ENCODE measurements around the gene KCNQ1OT1. TPM values are rescaled to one million over a fixed set of nuclear protein-coding genes. Genes with fewer than 3 reads are reported as not detected.

KCNQ1OT1 gene
- total and polyA plus RNA-seq, 2 experiments from 2014 or later: 3.1 to 7.9 TPM

DNA sequence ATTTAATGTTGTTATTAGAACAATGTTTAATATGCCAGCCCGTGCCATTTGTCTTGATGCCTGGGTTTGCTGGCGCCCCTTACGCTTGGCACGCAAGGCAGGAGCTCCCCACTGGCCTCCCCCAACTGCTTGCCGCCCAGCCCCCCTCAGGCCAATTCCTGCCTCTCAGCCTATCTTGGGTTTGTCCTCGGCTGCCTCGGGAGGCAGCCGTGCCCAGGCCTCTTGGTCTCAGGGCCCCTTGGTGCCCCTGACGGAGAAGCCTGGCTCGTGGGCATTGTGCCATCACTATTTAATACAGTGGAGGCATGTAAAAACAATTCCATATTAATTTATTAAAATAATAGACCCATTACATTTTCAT lies 119.8 kb downstream of the KCNQ1OT1 start:
- H3K27ac ChIP-seq: no peak overlapping the region
- peaks cover 28% of the 10 kb centered on the region for H3K4me1 ChIP-seq (ENCODE audit: insufficient read depth)

DNA sequence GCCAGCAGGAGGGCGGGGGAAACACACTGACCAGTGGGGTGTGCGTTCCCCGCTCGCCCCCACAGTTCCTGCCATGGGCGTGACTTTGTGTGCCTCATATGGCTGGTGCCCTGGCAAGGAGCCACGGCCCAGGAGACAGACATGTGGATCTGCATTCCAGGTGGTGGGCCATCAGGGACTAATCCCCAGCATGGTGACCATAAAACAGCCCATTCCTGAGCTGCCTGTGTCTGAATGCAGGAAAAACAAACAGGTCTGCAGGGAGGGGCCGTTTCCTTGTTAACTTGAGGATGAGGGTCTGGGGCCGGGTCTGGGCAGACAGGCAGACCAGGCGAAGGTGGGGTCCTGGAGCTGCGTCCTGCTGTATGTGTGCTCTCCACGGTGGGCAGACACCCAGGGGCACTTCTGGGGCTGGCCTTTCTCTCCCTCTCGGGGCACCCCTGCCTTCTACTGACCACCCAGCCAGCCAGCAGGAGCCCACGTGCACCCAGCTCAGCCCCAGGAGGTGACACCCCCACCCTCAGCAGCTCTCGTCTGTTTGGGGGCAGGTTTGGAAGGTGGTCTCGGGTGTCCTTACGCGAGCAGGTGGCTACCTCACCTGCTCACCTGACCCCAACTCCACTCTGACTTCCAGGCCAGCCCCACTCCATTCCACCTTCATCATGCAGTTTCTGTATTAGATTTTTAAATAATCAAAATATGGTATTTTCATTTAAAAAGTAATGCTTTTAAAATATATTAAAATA lies 120.3 kb downstream of the KCNQ1OT1 start:
- 66% methylated on average over 16 of the region's 17 CpGs for WGBS (ENCODE audit: low lambda C conversion rate, missing lambda C conversion rate)
- Histone ChIP-seq H3K36me3 (replicated peaks; ENCODE audit: insufficient read depth, low read depth) (no peaks in the 10 kb centered on the region), H3K4me2 (no peak overlapping the region), H4K20me1 (ENCODE audit: insufficient read depth, poor library complexity, severe bottlenecking) (no peaks in the 10 kb centered on the region), H3K27me3 (no peaks in the 10 kb centered on the region), H3K27ac (peak overlapping the region; percentile 65), H2AFZ (no peak overlapping the region), H3K9me3 (ENCODE audit: low read depth) (no peaks in the 10 kb centered on the region), H3K4me1 (ENCODE audit: insufficient read depth) (peaks cover 28% of the 10 kb centered on the region), H3K4me3 (no peak overlapping the region), H3K79me2 (no peaks in the 10 kb centered on the region), H3K9me2 (replicated peaks; ENCODE audit: insufficient read depth) (no peaks in the 10 kb centered on the region)
- no peak for DNase-seq (ENCODE audit: low spot score)
- no peak for TF ChIP-seq EZH2phosphoT487 (IDR thresholded peaks at IDR 0.05; ENCODE audit: low read depth, severe bottlenecking, unreplicated experiment)
- TF ChIP-seq, protein P1, sequence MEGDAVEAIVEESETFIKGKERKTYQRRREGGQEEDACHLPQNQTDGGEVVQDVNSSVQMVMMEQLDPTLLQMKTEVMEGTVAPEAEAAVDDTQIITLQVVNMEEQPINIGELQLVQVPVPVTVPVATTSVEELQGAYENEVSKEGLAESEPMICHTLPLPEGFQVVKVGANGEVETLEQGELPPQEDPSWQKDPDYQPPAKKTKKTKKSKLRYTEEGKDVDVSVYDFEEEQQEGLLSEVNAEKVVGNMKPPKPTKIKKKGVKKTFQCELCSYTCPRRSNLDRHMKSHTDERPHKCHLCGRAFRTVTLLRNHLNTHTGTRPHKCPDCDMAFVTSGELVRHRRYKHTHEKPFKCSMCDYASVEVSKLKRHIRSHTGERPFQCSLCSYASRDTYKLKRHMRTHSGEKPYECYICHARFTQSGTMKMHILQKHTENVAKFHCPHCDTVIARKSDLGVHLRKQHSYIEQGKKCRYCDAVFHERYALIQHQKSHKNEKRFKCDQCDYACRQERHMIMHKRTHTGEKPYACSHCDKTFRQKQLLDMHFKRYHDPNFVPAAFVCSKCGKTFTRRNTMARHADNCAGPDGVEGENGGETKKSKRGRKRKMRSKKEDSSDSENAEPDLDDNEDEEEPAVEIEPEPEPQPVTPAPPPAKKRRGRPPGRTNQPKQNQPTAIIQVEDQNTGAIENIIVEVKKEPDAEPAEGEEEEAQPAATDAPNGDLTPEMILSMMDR (IDR thresholded peaks at IDR 0.05; ENCODE audit: poor library complexity): no peak
- no peak for TF ChIP-seq EZH2 (IDR thresholded peaks at IDR 0.05; ENCODE audit: borderline replicate concordance)

More for the DNA sequence above, 119.8 kb downstream of the KCNQ1OT1 start:
- Histone ChIP-seq H3K9me2 (replicated peaks; ENCODE audit: insufficient read depth) (no peaks in the 10 kb centered on the region), H2AFZ (no peak overlapping the region), H3K36me3 (replicated peaks; ENCODE audit: insufficient read depth, low read depth) (no peaks in the 10 kb centered on the region), H3K4me2 (no peak overlapping the region), H3K9me3 (ENCODE audit: low read depth) (no peaks in the 10 kb centered on the region), H3K27me3 (no peaks in the 10 kb centered on the region), H4K20me1 (ENCODE audit: insufficient read depth, poor library complexity, severe bottlenecking) (no peaks in the 10 kb centered on the region), H3K79me2 (no peaks in the 10 kb centered on the region), H3K4me3 (no peak overlapping the region)
- WGBS (ENCODE audit: low lambda C conversion rate, missing lambda C conversion rate): 83% methylated on average over 10 of the region's 10 CpGs
- TF ChIP-seq EZH2 (IDR thresholded peaks at IDR 0.05; ENCODE audit: borderline replicate concordance): no peak
- TF ChIP-seq, protein P1 (IDR thresholded peaks at IDR 0.05; ENCODE audit: poor library complexity): no peak
- TF ChIP-seq EZH2phosphoT487 (IDR thresholded peaks at IDR 0.05; ENCODE audit: low read depth, severe bottlenecking, unreplicated experiment): no peak
- no peak for DNase-seq (ENCODE audit: low spot score)

DNA sequence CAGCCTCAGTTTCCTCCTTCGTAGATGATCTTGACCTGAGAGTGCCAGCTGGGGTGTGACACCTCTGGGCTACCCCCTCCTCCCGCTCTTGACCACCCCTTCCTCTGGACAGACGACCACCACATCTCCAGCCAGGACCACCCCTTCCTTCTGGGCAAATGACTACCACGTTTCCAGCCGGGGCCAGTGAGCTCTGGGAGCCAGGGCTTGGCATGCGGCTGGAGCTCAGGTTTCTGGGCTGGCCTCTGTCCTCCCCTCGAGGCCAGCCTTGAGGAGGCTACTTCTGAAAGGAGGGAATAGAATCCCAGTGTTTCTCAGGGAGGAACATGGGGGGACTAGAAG lies 120.9 kb downstream of the KCNQ1OT1 start:
- TF ChIP-seq EZH2 (IDR thresholded peaks at IDR 0.05; ENCODE audit: borderline replicate concordance) (no peak), EZH2phosphoT487 (IDR thresholded peaks at IDR 0.05; ENCODE audit: low read depth, severe bottlenecking, unreplicated experiment) (no peak)
- TF ChIP-seq, protein P1 (IDR thresholded peaks at IDR 0.05; ENCODE audit: poor library complexity): no peak
- no peak overlapping the region for H3K4me3 ChIP-seq
- no peaks in the 10 kb centered on the region for H4K20me1 ChIP-seq (ENCODE audit: insufficient read depth, poor library complexity, severe bottlenecking)
- H3K27ac ChIP-seq: peak overlapping the region; percentile 65
- H3K9me3 ChIP-seq (ENCODE audit: low read depth): no peaks in the 10 kb centered on the region
- DNase-seq (ENCODE audit: low spot score): no peak
- H3K4me1 ChIP-seq (ENCODE audit: insufficient read depth): peaks cover 28% of the 10 kb centered on the region
- no peak overlapping the region for H2AFZ ChIP-seq
- H3K36me3 ChIP-seq (replicated peaks; ENCODE audit: insufficient read depth, low read depth): no peaks in the 10 kb centered on the region
- no peak overlapping the region for H3K4me2 ChIP-seq
- no peaks in the 10 kb centered on the region for H3K9me2 ChIP-seq (replicated peaks; ENCODE audit: insufficient read depth)
- H3K79me2 ChIP-seq: no peaks in the 10 kb centered on the region
- 92% methylated on average over 7 of the region's 7 CpGs for WGBS (ENCODE audit: low lambda C conversion rate, missing lambda C conversion rate)
- H3K27me3 ChIP-seq: no peaks in the 10 kb centered on the region

All from hepatocyte (in vitro differentiated cells).